Measurements from ENCODE around the gene IFNA16.

DNA sequence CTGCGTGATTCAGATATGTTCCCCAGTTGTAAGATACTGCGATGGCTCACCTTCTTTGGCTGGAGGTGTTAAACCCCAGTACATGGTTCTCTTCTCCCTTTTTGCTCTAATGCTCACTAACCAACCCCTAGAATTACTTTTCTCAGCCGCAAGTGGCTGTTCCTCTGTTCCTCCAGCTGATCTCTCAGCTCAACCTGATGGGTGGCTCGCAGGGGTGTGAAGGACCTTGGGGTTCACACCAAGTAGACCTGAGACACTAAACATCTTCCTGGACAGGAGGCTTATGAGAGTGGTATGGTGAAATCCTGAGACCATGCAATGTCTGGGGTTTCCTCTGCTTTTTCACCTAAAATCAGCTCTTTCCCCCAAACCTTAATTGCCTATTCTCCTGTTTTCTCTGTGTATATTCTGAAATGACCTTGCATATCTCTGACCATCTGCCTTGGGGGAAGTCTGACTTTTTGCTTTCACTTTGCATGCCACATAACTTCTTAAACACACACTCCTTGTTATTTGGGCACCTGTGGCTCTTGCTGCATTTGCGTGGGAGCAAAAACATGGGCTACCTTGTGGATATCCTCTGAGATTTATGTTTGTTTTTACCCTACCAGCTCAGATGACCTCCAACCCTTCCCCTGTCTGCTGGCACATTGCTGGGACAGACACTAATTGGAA is 38.6 kb upstream of the IFNA16 start:
- TF ChIP-seq POLR2A (IDR thresholded peaks at IDR 0.05; ENCODE audit: low read length): no peak
- no peak for TF ChIP-seq GATA1 (IDR thresholded peaks at IDR 0.05; ENCODE audit: low read depth, low read length)

All from erythroblast (primary cell).